ENCODE data around the gene SETD2.
"Not testable (repeated sequence)": the region's sequence is repeated elsewhere in the genome, so short reads cannot be mapped to it uniquely, and the experiment has no call there.

Gene SETD2

GRCh38 chr3:47145272-47145671 lies 18.6 kb downstream of the SETD2 start:
- DNase-seq, result no peak

GRCh38 chr3:47143068-47143467 lies 20.8 kb downstream of the SETD2 start:
- no peak for DNase-seq

- DNase-seq, result not testable (repeated sequence)
Observed at GRCh38 chr3:47142536-47142935, 21.4 kb downstream of the SETD2 start.

- not testable (repeated sequence) for DNase-seq
Observed at GRCh38 chr3:47140973-47141461, 22.9 kb downstream of the SETD2 start.

GRCh38 chr3:47140553-47140952 lies 23.4 kb downstream of the SETD2 start:
- DNase-seq, result not testable (repeated sequence)

- no peak for DNase-seq
Observed at GRCh38 chr3:47134311-47134710, 29.6 kb downstream of the SETD2 start.

GRCh38 chr3:47133641-47134040 lies 30.3 kb downstream of the SETD2 start:
- DNase-seq, result no peak

GRCh38 chr3:47130557-47130956 lies 33.4 kb downstream of the SETD2 start:
- DNase-seq, result no peak

- no peak for DNase-seq
Observed at GRCh38 chr3:47128137-47128536, 35.8 kb downstream of the SETD2 start.

GRCh38 chr3:47123857-47124256 lies 40.1 kb downstream of the SETD2 start:
- no peak for DNase-seq

- DNase-seq, result no peak
Observed at GRCh38 chr3:47121409-47121808, 42.5 kb downstream of the SETD2 start.

GRCh38 chr3:47120138-47120537 lies 43.8 kb downstream of the SETD2 start:
- DNase-seq, result no peak

- DNase-seq, result not testable (repeated sequence)
Observed at GRCh38 chr3:47119387-47119786, 44.5 kb downstream of the SETD2 start.

- DNase-seq, result no peak
Observed at GRCh38 chr3:47117807-47118364, 46.0 kb downstream of the SETD2 start.

GRCh38 chr3:47115524-47115923 lies 48.4 kb downstream of the SETD2 start:
- DNase-seq, result not testable (repeated sequence)

GRCh38 chr3:47113669-47114365 lies 50.1 kb downstream of the SETD2 start:
- no peak for DNase-seq

GRCh38 chr3:47112997-47113396 lies 50.9 kb downstream of the SETD2 start:
- no peak for DNase-seq

GRCh38 chr3:47109393-47109792 lies 54.5 kb downstream of the SETD2 start:
- DNase-seq, result no peak

- DNase-seq, result no peak
Observed at GRCh38 chr3:47108546-47108945, 55.4 kb downstream of the SETD2 start.

- DNase-seq, result no peak
Observed at GRCh38 chr3:47104259-47104658, 59.7 kb downstream of the SETD2 start.

GRCh38 chr3:47103619-47104018 lies 60.3 kb downstream of the SETD2 start:
- DNase-seq, result no peak

GRCh38 chr3:47102081-47102600 lies 61.8 kb downstream of the SETD2 start:
- no peak for DNase-seq

GRCh38 chr3:47098910-47099309 lies 65.0 kb downstream of the SETD2 start:
- DNase-seq, result no peak

GRCh38 chr3:47097864-47098263 lies 66.0 kb downstream of the SETD2 start:
- no peak for DNase-seq

Data from CD4-positive, alpha-beta T cell treated with Interleukin-6 for 4 hours (primary cell).